Dermis blood vessel endothelial cell (primary cell): ENCODE measurements around the gene NOC4L. TPM values are rescaled to one million over a fixed set of nuclear protein-coding genes. Genes with fewer than 3 reads are reported as not detected.

Experiments
- DNase-seq: peaks from one replicate; pipeline ENCODE4 v3.0.0; 2010
- total RNA-seq: library from RNA; depleted of rRNA; stranded (reverse); fragments of >200 nt; gene quantifications from 2 replicates; pipeline ENCODE4 v1.2.3, GENCODE V29; 2014

NOC4L gene
- total RNA-seq, 1 donor from 2014 or later, result 12.1 TPM

DNA sequence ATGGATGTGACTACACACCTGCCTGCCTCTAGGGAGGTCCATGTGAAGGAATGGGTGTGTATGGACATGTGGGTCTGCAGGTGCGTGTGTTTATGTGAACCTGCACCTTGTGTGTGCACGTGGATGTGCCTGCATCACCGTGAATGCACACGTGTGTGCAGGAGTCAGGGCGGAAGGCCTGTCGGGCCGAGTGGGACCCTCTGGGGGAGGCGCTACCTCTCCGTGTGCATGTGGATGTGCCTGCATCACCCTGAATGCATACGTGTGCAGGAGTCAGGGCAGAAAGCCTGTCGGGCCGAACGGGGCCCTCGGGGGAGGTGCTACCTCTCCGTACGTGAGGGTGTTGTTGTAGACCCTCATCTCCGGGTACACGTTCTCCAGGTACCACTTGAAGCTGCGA, 56.5 kb downstream of the NOC4L start:
- DNase-seq, result no peak

DNA sequence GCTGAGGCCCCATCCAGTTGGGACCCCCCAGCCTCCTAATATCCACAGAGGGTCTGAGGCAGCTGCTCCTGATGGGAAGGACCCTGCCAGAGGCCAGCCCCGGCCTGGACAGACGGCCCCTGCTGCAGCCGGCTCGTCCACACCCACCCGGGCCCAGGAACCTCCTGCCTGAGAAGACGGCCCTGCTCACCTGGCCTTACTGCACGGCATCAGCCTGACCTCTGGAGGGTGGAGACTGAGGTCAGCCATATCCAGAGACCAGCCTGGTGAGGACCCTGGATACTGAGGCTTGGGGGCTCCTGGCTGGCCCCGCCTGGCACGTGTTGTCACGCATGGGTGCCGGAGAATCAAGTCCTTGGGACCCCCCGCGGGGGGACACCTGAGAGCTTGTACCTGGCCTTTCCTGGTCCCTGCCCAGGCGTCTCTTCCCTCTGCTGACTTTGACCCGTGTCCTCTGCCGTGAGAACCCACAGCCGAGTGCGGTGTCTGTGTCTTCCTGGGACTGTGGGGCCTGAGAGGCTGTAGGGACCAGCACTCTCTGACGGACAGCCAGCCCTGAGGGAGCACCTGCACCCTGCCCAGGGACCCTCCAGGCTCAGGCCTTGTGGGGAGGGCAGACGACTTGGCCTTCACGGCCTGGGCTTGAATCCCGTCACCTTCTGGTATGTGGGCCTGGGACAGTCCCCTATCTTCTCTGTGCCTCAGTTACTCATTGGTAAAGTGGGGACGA, 57.3 kb downstream of the NOC4L start:
- no peak for DNase-seq

Other genes starting within 250 kb of the NOC4L start
- 13.8 and 23.5 TPM in 2 replicates for gene ULK1, start 249.8 kb upstream of the NOC4L start, total RNA-seq
- gene PUS1, start 215.2 kb upstream of the NOC4L start, total RNA-seq, result 12.3 and 17.6 TPM in 2 replicates
- 9.7 and 20.3 TPM in 2 replicates for gene EP400, start 194.5 kb upstream of the NOC4L start, total RNA-seq
- 6.8 and 7.5 TPM in 2 replicates for gene DDX51, start 138 bp upstream of the NOC4L start, total RNA-seq
- gene GALNT9, start 185.1 kb downstream of the NOC4L start, total RNA-seq, result 0.14 and 0.17 TPM in 2 replicates